NCI-H748 (cell line): Measurements from ENCODE around the gene KCTD13.
"Not testable (repeated sequence)": the region's sequence is repeated elsewhere in the genome, so short reads cannot be mapped to it uniquely, and the experiment has no call there.

Experiments used
- DNase-seq: peaks from one replicate; lab custom pipeline; 2025; ENCODE audit not compliant: unreplicated experiment; lab: John Stamatoyannopoulos, UW

Gene KCTD13, protein sequence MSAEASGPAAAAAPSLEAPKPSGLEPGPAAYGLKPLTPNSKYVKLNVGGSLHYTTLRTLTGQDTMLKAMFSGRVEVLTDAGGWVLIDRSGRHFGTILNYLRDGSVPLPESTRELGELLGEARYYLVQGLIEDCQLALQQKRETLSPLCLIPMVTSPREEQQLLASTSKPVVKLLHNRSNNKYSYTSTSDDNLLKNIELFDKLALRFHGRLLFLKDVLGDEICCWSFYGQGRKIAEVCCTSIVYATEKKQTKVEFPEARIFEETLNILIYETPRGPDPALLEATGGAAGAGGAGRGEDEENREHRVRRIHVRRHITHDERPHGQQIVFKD

GRCh38 chr16:29925781-29926710 is at the start of gene KCTD13:
KCTD13 (minus strand) TSS chr16:29926226; CDS start chr16:29926033, 193 bp downstream.
- DNase-seq, result peak; percentile 80

DNA sequence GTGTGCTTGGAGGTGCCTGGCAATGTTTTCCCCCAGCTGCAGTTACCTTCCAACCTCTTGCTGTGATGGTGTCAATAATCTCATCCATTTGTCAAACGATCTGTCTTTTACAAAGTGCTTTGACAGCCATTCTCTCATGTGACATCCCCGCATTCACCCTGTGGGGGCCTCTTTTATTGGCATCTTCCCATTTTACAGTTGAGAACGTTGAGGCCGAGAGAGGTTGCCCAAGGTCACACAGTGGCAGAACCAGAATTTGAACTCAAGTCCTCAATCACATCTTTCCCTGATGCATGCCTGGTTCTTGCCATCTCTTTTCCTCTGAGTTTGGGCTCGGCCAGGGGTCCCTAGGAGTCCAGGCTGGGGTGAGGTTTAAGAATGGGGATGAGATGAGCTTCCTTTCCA is 49.1 kb upstream of the KCTD13 start:
- DNase-seq, result no peak

GRCh38 chr16:29974291-29975133 is 48.5 kb upstream of the KCTD13 start:
- DNase-seq, result peak; percentile 22

DNA sequence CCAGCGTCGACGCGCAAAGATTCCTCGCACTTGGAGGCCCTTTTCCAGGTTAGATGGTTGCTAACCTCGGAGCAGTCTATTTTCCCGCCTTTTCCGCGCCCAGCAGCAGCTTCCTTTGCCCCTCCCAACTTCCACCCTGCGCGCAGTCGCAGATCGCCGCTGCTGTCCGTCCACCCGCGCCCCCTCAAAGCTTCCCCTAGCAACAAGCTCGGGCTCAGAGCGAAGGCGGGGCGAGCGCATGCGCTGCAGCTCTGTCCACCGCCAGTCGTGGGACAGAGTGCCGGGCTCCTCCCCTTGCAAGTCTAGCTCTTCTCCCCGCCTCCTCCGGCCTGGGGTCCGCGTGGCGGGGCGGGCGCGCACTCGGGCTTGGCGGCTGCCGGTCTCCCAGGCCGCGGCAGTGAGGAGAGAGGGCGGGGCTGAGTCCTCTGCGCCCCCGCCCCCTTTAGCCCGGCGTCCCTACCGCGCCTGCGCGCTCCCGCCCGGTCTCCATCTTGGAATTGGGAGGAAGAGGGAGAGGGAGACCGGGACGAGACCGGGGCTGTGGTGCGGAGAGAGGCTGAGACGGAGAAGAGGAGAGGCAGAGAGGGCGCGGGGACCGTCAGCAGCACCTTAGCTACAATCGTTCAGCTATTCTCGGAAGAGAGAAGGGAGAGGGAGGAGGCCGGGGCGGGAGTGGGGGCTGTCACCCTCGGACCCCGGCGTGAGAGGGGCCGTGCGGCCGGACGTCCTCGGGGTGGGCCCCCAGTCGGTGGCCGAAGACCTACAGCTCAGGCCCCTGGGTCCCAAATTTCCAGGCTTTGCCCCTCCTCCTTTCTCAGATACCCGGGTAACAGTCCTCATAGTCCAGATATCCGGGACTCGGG is 47.6 kb upstream of the KCTD13 start, which contains the start of gene TAOK2:
Gene TAOK2 (plus strand): TSS at position 485 of the 863 bp plus-strand sequence. CDS start 3,905 bp downstream, outside the sequence.
- peak; percentile 97 for DNase-seq

DNA sequence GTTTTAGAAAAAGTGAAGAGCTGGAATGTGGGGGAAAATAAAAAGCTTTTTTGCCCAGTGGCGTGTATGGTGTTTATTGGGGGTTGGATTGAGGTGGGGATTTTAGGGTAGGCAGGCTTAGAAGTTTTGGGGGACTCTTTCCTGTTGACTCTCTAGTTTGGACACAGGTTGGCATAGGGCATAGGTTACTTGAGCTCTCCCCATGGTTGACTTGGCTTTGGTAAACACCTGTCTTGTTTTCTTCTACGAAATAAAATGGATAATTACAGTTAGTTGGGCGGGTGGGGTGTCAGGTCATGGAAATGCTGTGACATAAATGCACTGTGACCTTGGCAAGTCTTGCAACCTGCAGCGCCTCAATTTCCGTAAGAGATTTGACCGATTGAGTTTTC is 47.0 kb upstream of the KCTD13 start:
- DNase-seq, result no peak

- no peak for DNase-seq
These were observed 46.5 kb upstream of the KCTD13 start for GRCh38 chr16:29972500-29972899.

GRCh38 chr16:29971304-29971703 is 45.3 kb upstream of the KCTD13 start:
- DNase-seq, result no peak

GRCh38 chr16:29968205-29968604 is 42.2 kb upstream of the KCTD13 start:
- no peak for DNase-seq

GRCh38 chr16:29963021-29963743 is 37.2 kb upstream of the KCTD13 start:
- no peak for DNase-seq

- DNase-seq, result no peak
These were observed 36.4 kb upstream of the KCTD13 start for GRCh38 chr16:29962344-29962994.

DNA sequence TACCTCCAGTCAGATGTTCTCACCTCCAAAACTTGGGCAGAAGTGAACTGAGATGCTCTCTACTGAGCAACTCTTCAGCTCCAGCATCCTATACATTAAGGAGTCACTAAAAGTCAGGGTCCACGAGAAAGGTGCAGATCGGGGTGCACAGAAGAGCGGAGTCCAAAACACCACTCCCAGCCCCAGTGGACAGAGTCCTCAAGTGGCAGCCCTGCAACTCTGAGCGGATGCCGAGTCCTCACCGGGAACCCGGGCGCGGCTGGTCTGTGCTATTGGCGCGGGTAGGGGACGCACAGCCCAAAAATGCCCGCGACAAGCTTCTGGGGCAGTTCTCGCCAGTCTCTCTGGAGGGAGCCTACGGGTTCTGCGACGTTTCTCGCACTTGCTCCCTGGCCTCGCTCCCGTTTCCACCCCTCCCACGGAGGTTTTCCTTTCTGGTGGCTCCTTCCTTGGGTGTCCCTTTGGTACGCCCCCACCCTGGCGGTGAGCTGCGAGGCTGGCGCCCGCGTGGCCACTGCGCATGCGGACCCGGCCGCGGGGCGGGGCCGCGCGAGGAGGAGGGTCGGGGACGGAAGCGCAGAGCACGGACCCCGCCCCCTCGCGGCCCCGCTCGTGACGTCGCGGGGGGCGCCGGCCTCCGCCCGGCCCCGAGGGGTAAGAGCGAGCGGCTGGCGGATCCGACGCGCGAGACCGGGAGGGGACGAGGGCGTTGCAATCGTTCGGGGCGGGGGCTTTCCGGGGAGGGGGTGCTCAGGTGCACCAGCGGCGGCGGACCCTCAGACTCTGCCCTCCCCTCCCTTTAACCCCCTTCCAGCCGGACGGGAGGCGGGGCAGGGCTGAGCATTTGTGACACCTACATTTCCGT is 35.7 kb upstream of the KCTD13 start, which contains the start of gene TMEM219:
Gene TMEM219 (plus strand): TSS at position 601 of the 865 bp plus-strand sequence. CDS start 1,065 bp downstream, outside the sequence.
- peak; percentile 86 for DNase-seq

GRCh38 chr16:29961127-29961478 is 35.1 kb upstream of the KCTD13 start:
- DNase-seq, result no peak

DNA sequence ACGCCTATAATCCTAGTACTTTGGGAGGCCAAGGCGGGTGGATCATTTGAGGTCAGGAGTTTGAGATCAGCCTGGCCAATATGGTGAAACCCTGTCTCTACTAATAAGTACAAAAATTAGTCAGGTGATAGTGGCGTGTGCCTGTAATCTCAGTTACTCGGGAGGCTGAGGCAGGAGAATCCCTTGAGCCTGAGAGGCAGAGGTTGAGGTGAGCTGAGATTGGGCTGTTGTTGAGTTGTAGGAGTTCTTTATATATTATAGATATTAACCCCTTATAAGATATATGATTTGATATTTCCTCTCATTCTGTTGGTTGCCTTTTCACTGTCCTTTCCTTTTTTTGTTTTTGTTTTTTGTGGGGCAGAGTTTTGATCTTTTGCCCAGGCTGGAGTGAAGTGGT is 33.8 kb upstream of the KCTD13 start:
- DNase-seq, result not testable (repeated sequence)

DNA sequence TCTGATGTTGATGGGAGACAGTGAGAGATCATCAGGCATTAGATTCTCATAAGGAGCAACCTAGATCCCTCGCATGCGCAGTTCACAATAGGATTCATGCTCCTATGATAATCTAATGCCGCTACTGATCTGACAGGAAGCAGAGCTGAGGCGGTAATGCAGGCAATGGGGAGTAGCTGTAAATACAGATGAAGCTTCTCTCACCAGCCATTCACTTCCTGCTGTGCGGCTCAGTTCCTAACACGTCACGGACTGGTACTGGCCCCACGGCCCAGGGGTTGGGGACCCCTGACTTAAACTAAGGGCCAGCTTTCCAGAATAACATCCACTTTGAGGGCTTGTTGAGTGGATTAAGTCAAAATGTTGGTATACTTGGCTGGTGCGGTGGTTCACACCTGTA is 33.3 kb upstream of the KCTD13 start:
- no peak for DNase-seq

DNA sequence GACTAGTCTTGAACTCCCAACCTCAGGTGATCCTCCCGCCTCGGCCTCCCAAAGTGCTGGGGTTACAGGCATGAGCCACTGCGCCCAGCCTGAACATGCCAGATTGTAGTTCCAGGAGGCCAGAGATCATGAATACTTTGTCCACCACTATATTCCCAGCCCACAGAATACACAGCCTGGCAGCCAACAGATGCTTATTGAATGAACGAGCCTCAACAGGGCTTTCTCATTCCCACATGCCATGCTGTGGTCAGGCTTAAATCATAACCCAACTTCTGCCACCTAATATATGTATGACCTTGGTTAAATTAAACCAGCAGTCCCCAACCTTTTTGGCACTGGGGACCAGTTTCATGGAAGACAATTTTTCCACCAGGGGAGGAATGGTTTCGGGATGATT is 32.7 kb upstream of the KCTD13 start:
- DNase-seq, result no peak

GRCh38 chr16:29951625-29952365 is 25.8 kb upstream of the KCTD13 start:
- DNase-seq, result no peak

DNA sequence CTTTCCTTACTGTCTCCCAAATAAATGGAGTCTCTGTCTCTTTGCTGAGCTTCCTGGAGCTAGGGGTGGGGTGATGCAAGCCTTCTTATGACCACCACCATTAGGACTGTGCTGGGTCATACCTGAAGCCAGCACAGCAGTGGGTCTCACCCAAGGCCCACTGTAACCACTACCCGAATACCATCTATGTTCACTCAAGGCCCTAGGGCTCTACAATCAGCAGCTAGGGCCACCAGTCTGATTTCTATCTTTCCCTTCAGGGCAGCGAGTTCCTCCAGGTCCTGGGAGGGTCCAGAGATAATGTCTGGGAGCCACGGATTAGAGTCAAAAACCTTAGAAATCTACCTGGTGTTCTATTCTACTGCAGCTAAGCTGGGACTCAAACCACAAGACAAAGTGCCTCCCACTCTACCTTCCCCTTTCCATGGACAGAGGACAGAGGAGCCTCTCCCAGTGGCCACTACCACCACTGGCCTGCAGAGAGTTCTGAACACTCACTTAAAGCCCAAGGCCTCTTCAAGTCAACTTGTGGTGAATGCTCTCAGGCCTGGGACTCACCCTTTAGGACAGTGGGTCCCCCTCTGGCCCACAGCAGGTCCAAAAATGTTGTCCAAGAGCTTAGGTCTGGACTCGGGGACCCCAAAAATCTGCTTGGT is 24.9 kb upstream of the KCTD13 start:
- DNase-seq, result no peak
